ENCODE measurements around the gene KIN.

DNA sequence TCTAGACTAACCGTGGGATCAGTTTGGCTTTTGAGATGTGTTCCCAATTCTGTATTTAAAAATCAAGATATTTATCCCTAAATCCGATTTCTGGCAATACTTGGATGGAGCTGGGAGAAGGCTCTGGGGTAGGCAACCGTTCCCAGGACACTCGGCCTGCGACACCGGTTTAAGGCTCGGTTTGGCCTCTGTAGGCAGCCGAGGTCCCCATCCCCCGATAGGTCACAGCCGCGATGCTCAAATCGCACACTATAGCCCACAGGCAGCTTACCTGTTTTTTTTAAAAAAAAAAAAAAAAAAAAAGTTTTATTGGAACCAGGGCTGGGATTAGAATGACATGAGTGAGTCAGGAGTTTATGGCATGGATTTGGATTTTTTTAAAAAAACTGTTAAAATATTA, 29.8 kb upstream of the KIN start:
- TF ChIP-seq, protein P1, sequence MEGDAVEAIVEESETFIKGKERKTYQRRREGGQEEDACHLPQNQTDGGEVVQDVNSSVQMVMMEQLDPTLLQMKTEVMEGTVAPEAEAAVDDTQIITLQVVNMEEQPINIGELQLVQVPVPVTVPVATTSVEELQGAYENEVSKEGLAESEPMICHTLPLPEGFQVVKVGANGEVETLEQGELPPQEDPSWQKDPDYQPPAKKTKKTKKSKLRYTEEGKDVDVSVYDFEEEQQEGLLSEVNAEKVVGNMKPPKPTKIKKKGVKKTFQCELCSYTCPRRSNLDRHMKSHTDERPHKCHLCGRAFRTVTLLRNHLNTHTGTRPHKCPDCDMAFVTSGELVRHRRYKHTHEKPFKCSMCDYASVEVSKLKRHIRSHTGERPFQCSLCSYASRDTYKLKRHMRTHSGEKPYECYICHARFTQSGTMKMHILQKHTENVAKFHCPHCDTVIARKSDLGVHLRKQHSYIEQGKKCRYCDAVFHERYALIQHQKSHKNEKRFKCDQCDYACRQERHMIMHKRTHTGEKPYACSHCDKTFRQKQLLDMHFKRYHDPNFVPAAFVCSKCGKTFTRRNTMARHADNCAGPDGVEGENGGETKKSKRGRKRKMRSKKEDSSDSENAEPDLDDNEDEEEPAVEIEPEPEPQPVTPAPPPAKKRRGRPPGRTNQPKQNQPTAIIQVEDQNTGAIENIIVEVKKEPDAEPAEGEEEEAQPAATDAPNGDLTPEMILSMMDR (IDR thresholded peaks at IDR 0.05), result no peak
- TF ChIP-seq POLR2A (IDR thresholded peaks at IDR 0.05), result no peak

All from gastroesophageal sphincter (tissue), 3 donors.